ENCODE measurements around the gene NDUFA8. TPM values are rescaled to one million over a fixed set of nuclear protein-coding genes. Genes with fewer than 3 reads are reported as not detected.

NDUFA8 gene
- polyA plus RNA-seq, 1 experiment, result 90.4 TPM

- TF ChIP-seq CTCF (IDR thresholded peaks at IDR 0.05; ENCODE audit: low read depth, low read length), result no peak
- DNase-seq (ENCODE audit: low read depth, low spot score), result no peak
- POLR2A ChIA-PET, result no interaction called here
- H3K27me3 ChIP-seq (ENCODE audit: control insufficient read depth, insufficient read depth, low read length), result peaks cover 5% of the 10 kb centered on the region
- H3K9me3 ChIP-seq (ENCODE audit: control insufficient read depth, insufficient read depth, low read length), result no peaks in the 10 kb centered on the region; the same call in 1 of the 2 replicates
- H3K27ac ChIP-seq (ENCODE audit: low read depth, low read length), result no peak overlapping the region
- H3K4me3 ChIP-seq (ENCODE audit: low read depth, low read length), result no peak overlapping the region
- CTCF ChIA-PET, result interaction anchor here (0.7 to 1.3 kb wide), 2 partner anchors 13 to 219 kb away, joined by 5 read pairs; no protein-coding TSS in a partner anchor
Observed at GRCh38 chr9:122131401-122132001, 28.1 kb downstream of the NDUFA8 start.

- Histone ChIP-seq H3K9me3 (ENCODE audit: control insufficient read depth, insufficient read depth, low read length) (no peaks in the 10 kb centered on the region; the same call in 1 of the 2 replicates), H3K4me3 (ENCODE audit: low read depth, low read length) (no peak overlapping the region), H3K27me3 (ENCODE audit: control insufficient read depth, insufficient read depth, low read length) (peaks cover 5% of the 10 kb centered on the region), H3K27ac (ENCODE audit: low read depth, low read length) (no peak overlapping the region)
- no peak for TF ChIP-seq CTCF (IDR thresholded peaks at IDR 0.05; ENCODE audit: low read depth, low read length)
- CTCF ChIA-PET, result interaction anchor here (0.7 kb wide), 1 partner anchor 220 kb away, joined by 5 read pairs; no protein-coding TSS in a partner anchor
- POLR2A ChIA-PET, result no interaction called here
- no peak for DNase-seq (ENCODE audit: low read depth, low spot score)
Observed at GRCh38 chr9:122130837-122131236, 28.7 kb downstream of the NDUFA8 start.

- no peak for DNase-seq (ENCODE audit: low read depth, low spot score)
- TF ChIP-seq CTCF (IDR thresholded peaks at IDR 0.05; ENCODE audit: low read depth, low read length), result no peak
- POLR2A ChIA-PET, result no interaction called here
- CTCF ChIA-PET, result no interaction called here
- H3K27ac ChIP-seq (ENCODE audit: low read depth, low read length), result no peak overlapping the region
- peaks cover 5% of the 10 kb centered on the region for H3K27me3 ChIP-seq (ENCODE audit: control insufficient read depth, insufficient read depth, low read length)
- no peak overlapping the region for H3K4me3 ChIP-seq (ENCODE audit: low read depth, low read length)
- H3K9me3 ChIP-seq (ENCODE audit: control insufficient read depth, insufficient read depth, low read length), result no peaks in the 10 kb centered on the region; the same call in 1 of the 2 replicates
Observed at GRCh38 chr9:122129969-122130368, 29.6 kb downstream of the NDUFA8 start.

GRCh38 chr9:122128969-122129343 lies 30.6 kb downstream of the NDUFA8 start:
- DNase-seq (ENCODE audit: low read depth, low spot score), result no peak
- H3K27ac ChIP-seq (ENCODE audit: low read depth, low read length), result no peak overlapping the region
- CTCF ChIA-PET, result interaction anchor here (1.7 kb wide), 1 partner anchor 30 kb away, joined by 5 read pairs; no protein-coding TSS in a partner anchor
- no peak for TF ChIP-seq CTCF (IDR thresholded peaks at IDR 0.05; ENCODE audit: low read depth, low read length)
- POLR2A ChIA-PET, result no interaction called here
- no peak overlapping the region for H3K4me3 ChIP-seq (ENCODE audit: low read depth, low read length)
- no peaks in the 10 kb centered on the region; the same call in 1 of the 2 replicates for H3K9me3 ChIP-seq (ENCODE audit: control insufficient read depth, insufficient read depth, low read length)
- H3K27me3 ChIP-seq (ENCODE audit: control insufficient read depth, insufficient read depth, low read length), result peaks cover 5% of the 10 kb centered on the region

All from AG04450 (cell line).